WTC11 (cell line): ENCODE measurements around the gene OR2D2. TPM values are rescaled to one million over a fixed set of nuclear protein-coding genes. Genes with fewer than 3 reads are reported as not detected.
A peak's percentile ranks its signal among the peaks of the same experiment; 100 is the strongest.

Experiments
- ATAC-seq: fragments of 200-7000 bp; cut with Tn5 transposase; 2 replicates; pipeline ENCODE4 v1.10.0; 2021; ENCODE audit warnings: mild to moderate bottlenecking, moderate library complexity
- CTCF ChIA-PET: fragments of 300-600 bp; sonication (Branson Sonifier 250); formaldehyde crosslinking; loops from one replicate; lab custom pipeline; 2021; ENCODE audit warnings: antibody characterized with exemption; lab: Charles Lee
- POLR2A ChIA-PET: fragments of 350-600 bp; sonication (Branson Sonifier 250); formaldehyde crosslinking; loops from one replicate; lab custom pipeline; 2021; ENCODE audit warnings: antibody characterized with exemption; lab: Charles Lee
- DNase-seq: peaks from one replicate; pipeline ENCODE4 v3.0.0; 2021; ENCODE audit warnings: low spot score
- H3K27ac Mint-ChIP-seq: 2 replicates; pipeline ENCODE4 v1.8.0; 2021; ENCODE audit warnings: mixed read lengths
- H3K27me3 Mint-ChIP-seq: 2 replicates; pipeline ENCODE4 v1.8.0; 2021; ENCODE audit warnings: low read depth, mild to moderate bottlenecking, moderate library complexity, mixed read lengths
- H3K36me3 Mint-ChIP-seq: 2 replicates; pipeline ENCODE4 v1.8.0; 2021; ENCODE audit warnings: mixed read lengths
- H3K4me1 Mint-ChIP-seq: 2 replicates; pipeline ENCODE4 v1.8.0; 2022; ENCODE audit warnings: mixed read lengths
- H3K4me3 Mint-ChIP-seq: 2 replicates; pipeline ENCODE4 v1.8.0; 2021; ENCODE audit warnings: mild to moderate bottlenecking, moderate library complexity, mixed read lengths
- H3K9me3 Mint-ChIP-seq: 2 replicates; pipeline ENCODE4 v1.8.0; 2021; ENCODE audit warnings: mixed read lengths
- CREB1 ChIP-seq: sonication (generic); formaldehyde crosslinking; IDR thresholded peaks from 2 replicates; pipeline ENCODE4 v1.8.0; 2023; ENCODE audit warnings: mild to moderate bottlenecking, missing genetic modification reagents
- FOXJ3 ChIP-seq: sonication (generic); formaldehyde crosslinking; IDR thresholded peaks from 2 replicates; pipeline ENCODE4 v1.9.0; 2021; ENCODE audit warnings: missing genetic modification reagents, mild to moderate bottlenecking, borderline replicate concordance
- IRF1 ChIP-seq: sonication (generic); formaldehyde crosslinking; IDR thresholded peaks from 2 replicates; pipeline ENCODE4 v1.8.0; 2023; ENCODE audit warnings: missing genetic modification reagents
- MYBL2 ChIP-seq: sonication (generic); formaldehyde crosslinking; IDR thresholded peaks from 2 replicates; pipeline ENCODE4 v1.8.1; 2023; ENCODE audit warnings: mild to moderate bottlenecking, moderate library complexity, missing genetic modification reagents
- NFYB ChIP-seq: sonication (generic); formaldehyde crosslinking; conservative IDR thresholded peaks from 2 replicates; pipeline ENCODE4 v1.8.0; 2022; ENCODE audit warnings: low read depth, missing genetic modification reagents
- NR2C2 ChIP-seq: sonication (generic); formaldehyde crosslinking; IDR thresholded peaks from 2 replicates; pipeline ENCODE4 v1.8.0; 2022; ENCODE audit warnings: mild to moderate bottlenecking, missing genetic modification reagents
- SP1 ChIP-seq: sonication (generic); formaldehyde crosslinking; conservative IDR thresholded peaks from 2 replicates; pipeline ENCODE4 v1.8.1; 2022; ENCODE audit warnings: missing genetic modification reagents
- TEAD1 ChIP-seq: sonication (generic); formaldehyde crosslinking; IDR thresholded peaks from 2 replicates; pipeline ENCODE4 v1.8.0; 2022; ENCODE audit warnings: mild to moderate bottlenecking, missing genetic modification reagents
- TEAD4 ChIP-seq: sonication (generic); formaldehyde crosslinking; IDR thresholded peaks from 2 replicates; pipeline ENCODE4 v1.8.0; 2022; ENCODE audit warnings: mild to moderate bottlenecking, missing genetic modification reagents
- TP53 ChIP-seq: sonication (generic); formaldehyde crosslinking; IDR thresholded peaks from 2 replicates; pipeline ENCODE4 v1.8.1; 2023; ENCODE audit warnings: mild to moderate bottlenecking, missing genetic modification reagents
- ZNF219 ChIP-seq: sonication (generic); formaldehyde crosslinking; IDR thresholded peaks from 2 replicates; pipeline ENCODE4 v1.8.0; 2023; ENCODE audit warnings: missing genetic modification reagents, mild to moderate bottlenecking, borderline replicate concordance
- ZNF423 ChIP-seq: fragments of 250-450 bp; sonication (Bioruptor Pico); IDR thresholded peaks from 2 replicates; pipeline ENCODE4 v2.1.2; 2022; ENCODE audit warnings: mild to moderate bottlenecking, moderate library complexity
- ZNF532 ChIP-seq: fragments of 250-450 bp; sonication (Bioruptor Pico); IDR thresholded peaks from 2 replicates; pipeline ENCODE4 v1.9.0; 2021; ENCODE audit warnings: mild to moderate bottlenecking, borderline replicate concordance
- total RNA-seq: library from RNA; stranded (reverse); gene quantifications from 3 replicates; pipeline ENCODE4 v1.2.3, GENCODE V29; 2021
- TF ChIP-seq, protein P1 (sequence below): sonication (generic); formaldehyde crosslinking; IDR thresholded peaks from 2 replicates; pipeline ENCODE4 v1.8.1; 2022; ENCODE audit warnings: mild to moderate bottlenecking, missing genetic modification reagents, moderate library complexity, borderline replicate concordance
- TF ChIP-seq, protein P2 (sequence below): fragments of 250-450 bp; sonication (Bioruptor Pico); IDR thresholded peaks from 2 replicates; pipeline ENCODE4 v1.9.0; 2021; ENCODE audit warnings: moderate library complexity, mild to moderate bottlenecking, inconsistent platforms, borderline replicate concordance
- TF ChIP-seq, protein P3 (sequence below): fragments of 250-450 bp; sonication (Bioruptor Pico); IDR thresholded peaks from 2 replicates; pipeline ENCODE4 v1.9.0; 2021; ENCODE audit warnings: mild to moderate bottlenecking
- TF ChIP-seq, protein P4 (sequence below): sonication (generic); formaldehyde crosslinking; IDR thresholded peaks from 2 replicates; pipeline ENCODE4 v1.8.1; 2022; ENCODE audit warnings: mild to moderate bottlenecking, moderate library complexity, missing genetic modification reagents
- TF ChIP-seq, protein P5 (sequence below): sonication (generic); formaldehyde crosslinking; IDR thresholded peaks from 2 replicates; pipeline ENCODE4 v1.8.1; 2023; ENCODE audit warnings: mild to moderate bottlenecking, missing genetic modification reagents, moderate library complexity
- TF ChIP-seq, protein P6 (sequence below): sonication (generic); formaldehyde crosslinking; IDR thresholded peaks from 2 replicates; pipeline ENCODE4 v1.8.1; 2022; ENCODE audit warnings: missing genetic modification reagents, borderline replicate concordance
- TF ChIP-seq, protein P7 (sequence below): sonication (generic); formaldehyde crosslinking; IDR thresholded peaks from 2 replicates; pipeline ENCODE4 v1.8.1; 2023; ENCODE audit warnings: mild to moderate bottlenecking, missing genetic modification reagents, moderate library complexity

Gene OR2D2
- total RNA-seq, 1 experiment from 2014 or later = 0.26 TPM

DNA sequence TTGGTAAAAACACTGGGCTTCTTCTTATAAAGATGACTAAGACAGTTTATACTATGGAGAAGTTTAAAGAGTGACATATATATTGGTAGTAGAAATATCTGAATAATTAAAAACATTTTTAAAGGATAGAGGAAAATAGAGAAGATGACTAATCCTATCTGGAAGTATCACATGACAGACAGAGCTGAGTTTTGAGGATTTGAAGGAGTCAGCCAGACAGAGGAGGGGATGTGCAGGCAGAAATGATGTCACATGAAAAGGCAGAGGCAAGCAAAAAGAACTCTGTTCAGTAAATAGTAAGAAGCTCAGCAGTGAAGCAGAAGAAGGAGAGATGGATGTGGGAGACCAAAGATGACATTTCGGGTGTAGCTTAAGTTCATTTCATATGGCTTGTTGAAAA, 27.9 kb downstream of the OR2D2 start:
- ATAC-seq = no peak
- H3K27ac Mint-ChIP-seq = no peak overlapping the region

GRCh38 chr11:6862961-6863360, 29.3 kb downstream of the OR2D2 start, which contains the start of gene OR10A2:
Gene OR10A2, plus strand, starts transcription at chr11:6863057. Its CDS starts 6,698 bp downstream, at chr11:6869755.
- DNase-seq (no peak), ATAC-seq (peak; percentile 78)
- Mint-ChIP-seq H3K4me3 (no peak within 1 kb of the TSS), H3K4me1 (peaks cover 11% of the 10 kb centered on the region), H3K36me3 (peaks cover 5% of the 10 kb centered on the region; the same call in 1 of the 2 replicates), H3K27ac (no peak within 1 kb of the TSS), H3K9me3 (peaks cover 18% of the 10 kb centered on the region), H3K27me3 (no peaks in the 10 kb centered on the region; the same call in 1 of the 2 replicates)
- CTCF ChIA-PET = interaction anchor here (0.6 to 1.8 kb wide), 6 partner anchors 33 to 156 kb away, joined by 4 to 8 read pairs (median 5); no protein-coding TSS in a partner anchor
- no peak for TF ChIP-seq CREB1
- no peak for TF ChIP-seq SP1 (CRISPR knock-in tag)
- TF ChIP-seq, protein P1, sequence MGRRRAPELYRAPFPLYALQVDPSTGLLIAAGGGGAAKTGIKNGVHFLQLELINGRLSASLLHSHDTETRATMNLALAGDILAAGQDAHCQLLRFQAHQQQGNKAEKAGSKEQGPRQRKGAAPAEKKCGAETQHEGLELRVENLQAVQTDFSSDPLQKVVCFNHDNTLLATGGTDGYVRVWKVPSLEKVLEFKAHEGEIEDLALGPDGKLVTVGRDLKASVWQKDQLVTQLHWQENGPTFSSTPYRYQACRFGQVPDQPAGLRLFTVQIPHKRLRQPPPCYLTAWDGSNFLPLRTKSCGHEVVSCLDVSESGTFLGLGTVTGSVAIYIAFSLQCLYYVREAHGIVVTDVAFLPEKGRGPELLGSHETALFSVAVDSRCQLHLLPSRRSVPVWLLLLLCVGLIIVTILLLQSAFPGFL (CRISPR knock-in tag) = no peak
- no peak for TF ChIP-seq TEAD1 (CRISPR knock-in tag)
- TF ChIP-seq, protein P2, sequence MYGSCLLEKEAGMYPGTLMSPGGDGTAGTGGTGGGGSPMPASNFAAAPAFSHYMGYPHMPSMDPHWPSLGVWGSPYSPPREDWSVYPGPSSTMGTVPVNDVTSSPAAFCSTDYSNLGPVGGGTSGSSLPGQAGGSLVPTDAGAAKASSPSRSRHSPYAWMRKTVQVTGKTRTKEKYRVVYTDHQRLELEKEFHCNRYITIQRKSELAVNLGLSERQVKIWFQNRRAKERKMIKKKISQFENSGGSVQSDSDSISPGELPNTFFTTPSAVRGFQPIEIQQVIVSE (CRISPR knock-in tag) = no peak
- TF ChIP-seq TP53 (CRISPR knock-in tag) = no peak
- TF ChIP-seq NR2C2 (CRISPR knock-in tag) = no peak
- no peak for TF ChIP-seq TEAD4 (CRISPR knock-in tag)
- TF ChIP-seq, protein P3, sequence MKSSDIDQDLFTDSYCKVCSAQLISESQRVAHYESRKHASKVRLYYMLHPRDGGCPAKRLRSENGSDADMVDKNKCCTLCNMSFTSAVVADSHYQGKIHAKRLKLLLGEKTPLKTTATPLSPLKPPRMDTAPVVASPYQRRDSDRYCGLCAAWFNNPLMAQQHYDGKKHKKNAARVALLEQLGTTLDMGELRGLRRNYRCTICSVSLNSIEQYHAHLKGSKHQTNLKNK (CRISPR knock-in tag) = no peak
- no peak for TF ChIP-seq NFYB (CRISPR knock-in tag)
- no peak for TF ChIP-seq ZNF423 (CRISPR knock-in tag)
- TF ChIP-seq FOXJ3 (CRISPR knock-in tag) = no peak
- TF ChIP-seq, protein P4, sequence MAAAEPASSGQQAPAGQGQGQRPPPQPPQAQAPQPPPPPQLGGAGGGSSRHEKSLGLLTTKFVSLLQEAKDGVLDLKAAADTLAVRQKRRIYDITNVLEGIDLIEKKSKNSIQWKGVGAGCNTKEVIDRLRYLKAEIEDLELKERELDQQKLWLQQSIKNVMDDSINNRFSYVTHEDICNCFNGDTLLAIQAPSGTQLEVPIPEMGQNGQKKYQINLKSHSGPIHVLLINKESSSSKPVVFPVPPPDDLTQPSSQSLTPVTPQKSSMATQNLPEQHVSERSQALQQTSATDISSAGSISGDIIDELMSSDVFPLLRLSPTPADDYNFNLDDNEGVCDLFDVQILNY (CRISPR knock-in tag) = no peak
- POLR2A ChIA-PET = interaction anchor here (0.6 kb wide), 1 partner anchor 554 kb away, joined by 4 read pairs; no protein-coding TSS in a partner anchor

More for the DNA sequence above, 27.9 kb downstream of the OR2D2 start:
- H3K9me3 Mint-ChIP-seq = peaks cover 16% of the 10 kb centered on the region
- peaks cover 4% of the 10 kb centered on the region; the same call in 1 of the 2 replicates for H3K36me3 Mint-ChIP-seq
- H3K4me1 Mint-ChIP-seq = peaks cover 5% of the 10 kb centered on the region
- H3K27me3 Mint-ChIP-seq = no peaks in the 10 kb centered on the region; the same call in 1 of the 2 replicates
- no peak overlapping the region for H3K4me3 Mint-ChIP-seq
- POLR2A ChIA-PET = no interaction called here
- TF ChIP-seq, protein P5, sequence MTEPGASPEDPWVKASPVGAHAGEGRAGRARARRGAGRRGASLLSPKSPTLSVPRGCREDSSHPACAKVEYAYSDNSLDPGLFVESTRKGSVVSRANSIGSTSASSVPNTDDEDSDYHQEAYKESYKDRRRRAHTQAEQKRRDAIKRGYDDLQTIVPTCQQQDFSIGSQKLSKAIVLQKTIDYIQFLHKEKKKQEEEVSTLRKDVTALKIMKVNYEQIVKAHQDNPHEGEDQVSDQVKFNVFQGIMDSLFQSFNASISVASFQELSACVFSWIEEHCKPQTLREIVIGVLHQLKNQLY (CRISPR knock-in tag) = no peak
- TF ChIP-seq, protein P6, sequence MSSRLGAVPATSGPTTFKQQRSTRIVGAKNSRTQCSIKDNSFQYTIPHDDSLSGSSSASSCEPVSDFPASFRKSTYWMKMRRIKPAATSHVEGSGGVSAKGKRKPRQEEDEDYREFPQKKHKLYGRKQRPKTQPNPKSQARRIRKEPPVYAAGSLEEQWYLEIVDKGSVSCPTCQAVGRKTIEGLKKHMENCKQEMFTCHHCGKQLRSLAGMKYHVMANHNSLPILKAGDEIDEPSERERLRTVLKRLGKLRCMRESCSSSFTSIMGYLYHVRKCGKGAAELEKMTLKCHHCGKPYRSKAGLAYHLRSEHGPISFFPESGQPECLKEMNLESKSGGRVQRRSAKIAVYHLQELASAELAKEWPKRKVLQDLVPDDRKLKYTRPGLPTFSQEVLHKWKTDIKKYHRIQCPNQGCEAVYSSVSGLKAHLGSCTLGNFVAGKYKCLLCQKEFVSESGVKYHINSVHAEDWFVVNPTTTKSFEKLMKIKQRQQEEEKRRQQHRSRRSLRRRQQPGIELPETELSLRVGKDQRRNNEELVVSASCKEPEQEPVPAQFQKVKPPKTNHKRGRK (CRISPR knock-in tag) = no peak
- TF ChIP-seq, all 79 proteins: peak for 0
- no peak for DNase-seq
- CTCF ChIA-PET = interaction anchor here (0.7 to 1.1 kb wide), 2 partner anchors 52 to 109 kb away, joined by 3 read pairs; no protein-coding TSS in a partner anchor

DNA sequence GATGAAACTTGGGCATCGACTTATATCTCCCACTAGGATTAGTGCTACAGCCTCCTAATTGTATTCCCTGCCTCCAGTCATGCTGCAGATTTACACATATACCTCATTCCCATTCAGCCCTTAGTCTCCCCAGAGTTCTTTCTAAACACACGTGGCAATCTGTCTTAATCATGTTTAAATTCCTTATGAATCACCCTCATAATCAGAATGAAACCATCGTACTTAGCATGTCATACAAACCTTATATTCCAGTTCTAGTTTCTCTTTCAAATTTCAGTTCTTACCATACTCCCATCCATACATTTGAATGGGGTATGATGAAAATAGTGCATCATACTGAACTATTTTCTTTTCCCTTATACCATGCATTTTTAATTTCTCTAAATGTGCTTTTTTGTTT, 35.4 kb downstream of the OR2D2 start:
- peaks cover 11% of the 10 kb centered on the region for H3K4me1 Mint-ChIP-seq
- DNase-seq = no peak
- no peak overlapping the region for H3K4me3 Mint-ChIP-seq
- ChIA-PET POLR2A (no interaction called here), CTCF (no interaction called here)
- peaks cover 17% of the 10 kb centered on the region for H3K36me3 Mint-ChIP-seq
- no peak for ATAC-seq
- H3K27ac Mint-ChIP-seq = no peak overlapping the region
- H3K9me3 Mint-ChIP-seq = peaks cover 40% of the 10 kb centered on the region
- H3K27me3 Mint-ChIP-seq = no peaks in the 10 kb centered on the region; the same call in 1 of the 2 replicates
- no peak for TF ChIP-seq ZNF219 (CRISPR knock-in tag)
- no peak for TF ChIP-seq MYBL2 (CRISPR knock-in tag)
- TF ChIP-seq TEAD4 (CRISPR knock-in tag) = no peak
- TF ChIP-seq IRF1 (CRISPR knock-in tag) = no peak
- no peak for TF ChIP-seq ZNF532
- TF ChIP-seq, protein P7, sequence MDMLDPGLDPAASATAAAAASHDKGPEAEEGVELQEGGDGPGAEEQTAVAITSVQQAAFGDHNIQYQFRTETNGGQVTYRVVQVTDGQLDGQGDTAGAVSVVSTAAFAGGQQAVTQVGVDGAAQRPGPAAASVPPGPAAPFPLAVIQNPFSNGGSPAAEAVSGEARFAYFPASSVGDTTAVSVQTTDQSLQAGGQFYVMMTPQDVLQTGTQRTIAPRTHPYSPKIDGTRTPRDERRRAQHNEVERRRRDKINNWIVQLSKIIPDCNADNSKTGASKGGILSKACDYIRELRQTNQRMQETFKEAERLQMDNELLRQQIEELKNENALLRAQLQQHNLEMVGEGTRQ (CRISPR knock-in tag) = no peak
